Measurements from ENCODE around the gene CCT6A. TPM values are rescaled to one million over a fixed set of nuclear protein-coding genes. Genes with fewer than 3 reads are reported as not detected.
"Not testable (repeated sequence)": the region's sequence is repeated elsewhere in the genome, so short reads cannot be mapped to it uniquely, and the experiment has no call there.

The CCT6A gene
- total and polyA plus RNA-seq, 2 of the 4 experiments (the other 2 are of a cell fraction) = 135 to 265 TPM

- no peak overlapping the region for H3K27ac ChIP-seq (ENCODE audit: insufficient read depth, low read length)
- TF ChIP-seq SMC3 (IDR thresholded peaks at IDR 0.05; ENCODE audit: low read depth, low read length) (no peak), BHLHE40 (IDR thresholded peaks at IDR 0.05; ENCODE audit: low read depth, low read length) (no peak), RCOR1 (IDR thresholded peaks at IDR 0.05; ENCODE audit: insufficient replicate concordance, low read length) (no peak)
- H3K14ac ChIP-seq (replicated peaks; ENCODE audit: low read depth, low read length) = no peak overlapping the region
- no peak overlapping the region for H2AK9ac ChIP-seq (replicated peaks; ENCODE audit: low read depth, low read length, poor library complexity)
- no peak overlapping the region for H3K4ac ChIP-seq (ENCODE audit: low read depth, low read length)
- no peaks in the 10 kb centered on the region; the same call in 1 of the 2 replicates for H3K9me1 ChIP-seq (ENCODE audit: insufficient read depth, low read length)
- H3K23ac ChIP-seq (ENCODE audit: low read depth, low read length) = no peak overlapping the region
- H4K8ac ChIP-seq (ENCODE audit: low read depth in 2 of 2, low read length in 2 of 2) = no peak overlapping the region
- no peak overlapping the region for H3K18ac ChIP-seq (ENCODE audit: low read depth, low read length)
- no peaks in the 10 kb centered on the region for H3K4me1 ChIP-seq (ENCODE audit: control insufficient read depth, insufficient read depth, low read length)
- no peak overlapping the region for H2AK5ac ChIP-seq (ENCODE audit: low read depth, low read length)
- ChIA-PET POLR2A (ENCODE audit: unreplicated experiment) (no interaction called here), CTCF (no interaction called here)
- no peaks in the 10 kb centered on the region for H3K27me3 ChIP-seq (ENCODE audit: control insufficient read depth, insufficient read depth, low read length)
- H3K79me1 ChIP-seq (ENCODE audit: low read depth in 1 of 2, low read length in 2 of 2) = no peaks in the 10 kb centered on the region
- H4K20me1 ChIP-seq (ENCODE audit: insufficient read depth, low read length) = no peaks in the 10 kb centered on the region
- H3K36me3 ChIP-seq (ENCODE audit: control insufficient read depth, insufficient read depth, low read length) = peaks cover 19% of the 10 kb centered on the region
- no peak overlapping the region for H2BK20ac ChIP-seq (ENCODE audit: low read depth, low read length)
- ATAC-seq (ENCODE audit: low read depth) = no peak
- H2AFZ ChIP-seq (replicated peaks; ENCODE audit: low read length, poor library complexity) = no peak overlapping the region
- H2BK5ac ChIP-seq (ENCODE audit: low read depth, low read length, poor library complexity, severe bottlenecking) = no peak overlapping the region
- H3K9me3 ChIP-seq (ENCODE audit: control insufficient read depth, insufficient read depth, low read length) = no peaks in the 10 kb centered on the region
- H3K4me2 ChIP-seq (ENCODE audit: low read depth, low read length) = no peak overlapping the region
- in situ Hi-C loops (cut with MboI; ENCODE audit: low sequenced_read_pairs) (no loop called here), intact Hi-C loops (cut with micrococcal nuclease) (loop anchor here (5.0 kb wide), 1 partner anchor 43 kb away; the partner anchor contains the start of genes CCT6A and PSPH), dilution Hi-C loops (cut with HindIII; ENCODE audit: low sequenced_read_pairs, unreplicated experiment) (no loop called here)
- H4K91ac ChIP-seq (ENCODE audit: insufficient read depth, low read depth, low read length) = no peak overlapping the region
- H3K4me3 ChIP-seq (ENCODE audit: insufficient read depth, low read depth, low read length) = no peak overlapping the region
- no peak overlapping the region for H2BK120ac ChIP-seq (ENCODE audit: low read depth, low read length)
- no CpG with 5 or more reads among the region's 7 CpGs for WGBS, 2 experiments (ENCODE audit: extremely low coverage in 2 of 2, insufficient read length in 1 of 2)
- H3K56ac ChIP-seq (ENCODE audit: extremely low read depth, insufficient read depth, low read length) = no peak overlapping the region
- no peak overlapping the region for H4K5ac ChIP-seq (ENCODE audit: low read depth, low read length)
- no peak for DNase-seq
- no TSS peak for BruUV-seq (replicated peaks)
- no peak overlapping the region for H2BK15ac ChIP-seq (ENCODE audit: low read depth, low read length)
- no peak overlapping the region for H3K9ac ChIP-seq (ENCODE audit: low read depth, low read length)
These were observed 41.9 kb upstream of the CCT6A start for GRCh38 chr7:56009695-56010094.

- H3K79me1 ChIP-seq (ENCODE audit: low read depth in 1 of 2, low read length in 2 of 2); H3K9me1 ChIP-seq (ENCODE audit: insufficient read depth, low read length); H3K23ac ChIP-seq (ENCODE audit: low read depth, low read length); H3K4ac ChIP-seq (ENCODE audit: low read depth, low read length); H2AFZ ChIP-seq (replicated peaks; ENCODE audit: low read length, poor library complexity); DNase-seq; H4K91ac ChIP-seq (ENCODE audit: insufficient read depth, low read depth, low read length); H3K27me3 ChIP-seq (ENCODE audit: control insufficient read depth, insufficient read depth, low read length); H2BK20ac ChIP-seq (ENCODE audit: low read depth, low read length); H2AK5ac ChIP-seq (ENCODE audit: low read depth, low read length); ATAC-seq (ENCODE audit: low read depth); H4K20me1 ChIP-seq (ENCODE audit: insufficient read depth, low read length); H2BK15ac ChIP-seq (ENCODE audit: low read depth, low read length); intact Hi-C loops (cut with micrococcal nuclease); H2BK120ac ChIP-seq (ENCODE audit: low read depth, low read length); H3K9ac ChIP-seq (ENCODE audit: low read depth, low read length); H3K4me3 ChIP-seq (ENCODE audit: insufficient read depth, low read depth, low read length); H4K8ac ChIP-seq (ENCODE audit: low read depth in 2 of 2, low read length in 2 of 2); H2AK9ac ChIP-seq (replicated peaks; ENCODE audit: low read depth, low read length, poor library complexity); dilution Hi-C loops (cut with HindIII; ENCODE audit: low sequenced_read_pairs, unreplicated experiment); H3K14ac ChIP-seq (replicated peaks; ENCODE audit: low read depth, low read length); H4K5ac ChIP-seq (ENCODE audit: low read depth, low read length); H3K9me3 ChIP-seq (ENCODE audit: control insufficient read depth, insufficient read depth, low read length); H3K4me2 ChIP-seq (ENCODE audit: low read depth, low read length); H3K4me1 ChIP-seq (ENCODE audit: control insufficient read depth, insufficient read depth, low read length); H2BK5ac ChIP-seq (ENCODE audit: low read depth, low read length, poor library complexity, severe bottlenecking); H3K18ac ChIP-seq (ENCODE audit: low read depth, low read length); in situ Hi-C loops (cut with MboI; ENCODE audit: low sequenced_read_pairs); H3K27ac ChIP-seq (ENCODE audit: insufficient read depth, low read length); H3K56ac ChIP-seq (ENCODE audit: extremely low read depth, insufficient read depth, low read length); BruUV-seq (replicated peaks): not testable (repeated sequence)
- CTCF ChIA-PET = interaction anchor here (1.0 kb wide), 1 partner anchor 53 kb away, joined by 5 read pairs; the partner anchor contains the start of gene NIPSNAP2
- POLR2A ChIA-PET (ENCODE audit: unreplicated experiment) = interaction anchor here (0.6 kb wide), 1 partner anchor 9 kb away, joined by 3 read pairs; no protein-coding TSS in a partner anchor
- H3K36me3 ChIP-seq (ENCODE audit: control insufficient read depth, insufficient read depth, low read length) = peaks cover 39% of the 10 kb centered on the region
- no CpG with 5 or more reads among the region's 3 CpGs for WGBS, 2 experiments (ENCODE audit: extremely low coverage in 2 of 2, insufficient read length in 1 of 2)
These were observed 34.5 kb upstream of the CCT6A start for GRCh38 chr7:56017015-56017414.
